B cell (primary cell): ENCODE results near the gene ATXN1. TPM values are rescaled to one million over a fixed set of nuclear protein-coding genes. Genes with fewer than 3 reads are reported as not detected.

Experiments used
- ATAC-seq: fragments of 200-7000 bp; cut with Tn5 transposase; one replicate; pipeline ENCODE4 v1.10.0; 2021; ENCODE audit warnings: low read depth, mild to moderate bottlenecking, moderate number of reproducible peaks, moderate library complexity
- CTCF ChIA-PET: fragments of 350-600 bp; sonication (Branson Sonifier 250); formaldehyde crosslinking; loops from one replicate; lab custom pipeline; 2021; ENCODE audit warnings: antibody characterized with exemption, inconsistent platforms; lab: Charles Lee
- POLR2A ChIA-PET: fragments of 350-600 bp; sonication (Branson Sonifier 250); formaldehyde crosslinking; loops from one replicate; lab custom pipeline; 2021; ENCODE audit warnings: antibody characterized with exemption; lab: Charles Lee
- DNase-seq: peaks from one replicate; pipeline ENCODE4 v3.0.0; 2013
- H2AFZ ChIP-seq: 2 replicates; pipeline ENCODE4 v1.6.1; 2012; ENCODE audit warnings: mild to moderate bottlenecking, low read depth, low read length; ENCODE audit not compliant: insufficient read depth, poor library complexity, severe bottlenecking
- H3K27ac ChIP-seq, 2 donors: 1 replicate in 1 of 2; 2 replicates in 1 of 2; pipeline ENCODE4 v1.5.1; 2012 to 2013; ENCODE audit warnings: low read length in 2 of 2, mild to moderate bottlenecking in 2 of 2, moderate library complexity in 1 of 2
- H3K27me3 ChIP-seq, 4 experiments: fragments of 200-600 bp in 1 of 4; sonication (generic) in 1 of 4; replicated peaks in 1 of 4; 1 replicate in 2 of 4; 2 replicates in 2 of 4; pipeline versions ENCODE4 v1.6.1 to v1.7.0; 2013 to 2016; ENCODE audit warnings: low read length in 3 of 4, mild to moderate bottlenecking in 2 of 4, mixed read lengths in 1 of 4, moderate library complexity in 1 of 4; ENCODE audit not compliant: insufficient read depth in 4 of 4, control insufficient read depth in 3 of 4; ENCODE audit errors: control extremely low read depth in 1 of 4
- H3K36me3 ChIP-seq, 2 experiments: replicated peaks in 1 of 2; 1 replicate in 1 of 2; 2 replicates in 1 of 2; pipeline versions ENCODE4 v1.6.1 to v1.7.1; 2013; ENCODE audit warnings: low read length in 1 of 2; ENCODE audit not compliant: insufficient read depth in 2 of 2, control insufficient read depth in 1 of 2; ENCODE audit errors: control extremely low read depth in 1 of 2, extremely low read depth in 1 of 2
- H3K4me1 ChIP-seq, 2 donors: fragments of 200-600 bp in 1 of 2; sonication (generic) in 1 of 2; 1 replicate in 1 of 2; 2 replicates in 1 of 2; pipeline versions ENCODE4 v1.5.1 to v1.6.1; 2013 to 2017; ENCODE audit warnings: low read length in 2 of 2; ENCODE audit not compliant: control insufficient read depth in 2 of 2, insufficient read depth in 2 of 2
- H3K4me2 ChIP-seq: replicated peaks from 2 replicates; pipeline ENCODE3; 2012; ENCODE audit warnings: mild to moderate bottlenecking, low read depth, low read length; ENCODE audit not compliant: poor library complexity, severe bottlenecking
- H3K4me3 ChIP-seq, 5 experiments: fragments of 200-600 bp in 1 of 5; sonication (generic) in 1 of 5; 1 replicate in 3 of 5; 2 replicates in 2 of 5; pipeline versions ENCODE4 v1.5.1 to v1.7.0; 2011 to 2016; ENCODE audit warnings: low read length in 4 of 5, mild to moderate bottlenecking in 4 of 5, low read depth in 2 of 5, control low read depth in 1 of 5, moderate library complexity in 1 of 5; ENCODE audit not compliant: insufficient read depth in 1 of 5; ENCODE audit errors: control extremely low read depth in 1 of 5, extremely low read depth in 1 of 5
- H3K79me2 ChIP-seq: fragments of 200-600 bp; sonication (generic); one replicate; pipeline ENCODE4 v1.6.0; 2016; ENCODE audit warnings: low read length; ENCODE audit not compliant: control insufficient read depth, insufficient read depth
- H3K9ac ChIP-seq: fragments of 200-600 bp; sonication (generic); 2 replicates; pipeline ENCODE4 v1.6.1; 2017; ENCODE audit warnings: mild to moderate bottlenecking, low read length, moderate library complexity
- H3K9me3 ChIP-seq, 3 donors: one replicate each; pipeline versions ENCODE4 v1.6.1 to v1.7.1; 2013; ENCODE audit warnings: low read length in 2 of 3; ENCODE audit not compliant: control insufficient read depth in 2 of 3, insufficient read depth in 1 of 3; ENCODE audit errors: control extremely low read depth in 1 of 3
- H4K20me1 ChIP-seq: 2 replicates; pipeline ENCODE4 v1.6.0; 2012; ENCODE audit warnings: mild to moderate bottlenecking, low read length; ENCODE audit not compliant: insufficient read depth, control insufficient read depth, poor library complexity, severe bottlenecking
- H3K27ac Mint-ChIP-seq: one replicate; pipeline ENCODE4 v1.8.0; 2021; ENCODE audit warnings: mixed read lengths
- H3K27me3 Mint-ChIP-seq: one replicate; pipeline ENCODE4 v1.8.0; 2021; ENCODE audit warnings: mixed read lengths
- H3K4me1 Mint-ChIP-seq: one replicate; pipeline ENCODE4 v1.8.0; 2021; ENCODE audit warnings: mixed read lengths
- H3K4me3 Mint-ChIP-seq: one replicate; pipeline ENCODE4 v1.8.0; 2021; ENCODE audit warnings: mixed read lengths
- H3K9me3 Mint-ChIP-seq: one replicate; pipeline ENCODE4 v1.8.0; 2022; ENCODE audit warnings: mixed read lengths; ENCODE audit not compliant: insufficient read depth
- EZH2 ChIP-seq: IDR thresholded peaks from 2 replicates; pipeline ENCODE4 v1.6.1; 2012; ENCODE audit warnings: borderline replicate concordance, low read depth, mild to moderate bottlenecking, moderate library complexity, low read length; ENCODE audit not compliant: insufficient read depth, poor library complexity, severe bottlenecking
- WGBS: methylation state at CpG from one replicate; pipeline ENCODE4 v1.1.5; 2013; ENCODE audit warnings: missing lambda C conversion rate; ENCODE audit not compliant: insufficient coverage; 5-methylcytosine and 5-hydroxymethylcytosine counted together
- intact Hi-C: fragments of 100-400 bp; cut with micrococcal nuclease; formaldehyde crosslinking; loops from one replicate; pipeline ENCODE4 v1.10.0; 2022
- polyA plus RNA-seq: library from polyadenylated mRNA; depleted of rRNA; stranded (reverse); fragments of >200 nt; gene quantifications from 2 replicates; pipeline ENCODE4 v1.2.3, GENCODE V29; 2012
- total RNA-seq, 2 donors: library from RNA; stranded (reverse); fragments of 120-200 nt in 1 of 2; gene quantifications; 1 replicate in 1 of 2; 2 replicates in 1 of 2; pipeline versions ENCODE4 v1.2.3 to v1.2.4, GENCODE V29; 2013 to 2022
- TF ChIP-seq, protein P1 (sequence below): fragments of 200-600 bp; IDR thresholded peaks from one replicate; pipeline ENCODE4 v1.8.0; 2022; ENCODE audit warnings: antibody characterized with exemption, mild to moderate bottlenecking

The ATXN1 gene
- total and polyA plus RNA-seq, 2 donors (not counting 1 experiment from before 2014, with no cell fraction given): 5.7 to 63.8 TPM

DNA sequence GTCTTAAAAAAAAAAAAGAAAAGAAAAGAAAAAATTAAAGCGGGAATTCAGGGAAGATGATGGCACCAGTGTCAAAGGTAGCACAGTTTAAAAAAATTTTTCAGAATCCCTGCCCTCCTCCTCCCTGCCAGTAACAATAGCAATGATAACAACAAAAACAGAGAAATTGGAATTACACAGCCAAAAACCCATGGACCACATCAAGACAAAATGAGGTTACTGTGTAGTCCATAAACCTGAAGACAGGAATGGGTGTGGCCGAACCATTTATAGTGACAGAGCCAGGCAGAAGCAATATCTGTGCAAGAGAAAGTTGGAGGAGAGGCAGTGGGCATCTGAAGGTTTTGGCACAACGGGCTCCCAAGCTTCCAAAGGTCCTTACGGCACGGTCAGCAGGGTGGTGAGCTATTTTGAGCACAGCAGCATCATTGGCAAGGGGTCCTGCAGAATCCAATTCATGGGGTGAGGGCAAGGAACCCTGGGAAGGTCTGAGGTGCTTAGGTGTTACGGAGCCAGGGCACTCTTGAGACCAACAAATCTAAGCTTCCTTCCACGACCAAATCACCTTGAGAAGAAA, 320.5 kb downstream of the ATXN1 start:
- H3K4me1 ChIP-seq: no peaks in the 10 kb centered on the region
- H3K36me3 ChIP-seq: no peaks in the 10 kb centered on the region
- no peaks in the 10 kb centered on the region for H3K27me3 ChIP-seq
- no peak for ATAC-seq
- intact Hi-C loops: no loop called here
- H3K27ac Mint-ChIP-seq: no peak overlapping the region
- 97% methylated on average over 4 of the region's 7 CpGs for WGBS
- no peaks in the 10 kb centered on the region for H3K79me2 ChIP-seq
- POLR2A ChIA-PET: no interaction called here
- no peaks in the 10 kb centered on the region for H3K27me3 Mint-ChIP-seq
- H3K4me3 Mint-ChIP-seq: no peak overlapping the region
- no peak overlapping the region for H3K27ac ChIP-seq
- CTCF ChIA-PET: no interaction called here
- TF ChIP-seq EZH2: no peak
- H3K4me1 Mint-ChIP-seq: peaks cover 11% of the 10 kb centered on the region
- no peak overlapping the region for H3K4me3 ChIP-seq
- H3K4me2 ChIP-seq: no peak overlapping the region
- no peaks in the 10 kb centered on the region for H3K9me3 ChIP-seq
- H3K9me3 Mint-ChIP-seq: no peaks in the 10 kb centered on the region
- no peak overlapping the region for H2AFZ ChIP-seq
- no peak overlapping the region for H3K9ac ChIP-seq
- H4K20me1 ChIP-seq: no peaks in the 10 kb centered on the region
- no peak for DNase-seq

DNA sequence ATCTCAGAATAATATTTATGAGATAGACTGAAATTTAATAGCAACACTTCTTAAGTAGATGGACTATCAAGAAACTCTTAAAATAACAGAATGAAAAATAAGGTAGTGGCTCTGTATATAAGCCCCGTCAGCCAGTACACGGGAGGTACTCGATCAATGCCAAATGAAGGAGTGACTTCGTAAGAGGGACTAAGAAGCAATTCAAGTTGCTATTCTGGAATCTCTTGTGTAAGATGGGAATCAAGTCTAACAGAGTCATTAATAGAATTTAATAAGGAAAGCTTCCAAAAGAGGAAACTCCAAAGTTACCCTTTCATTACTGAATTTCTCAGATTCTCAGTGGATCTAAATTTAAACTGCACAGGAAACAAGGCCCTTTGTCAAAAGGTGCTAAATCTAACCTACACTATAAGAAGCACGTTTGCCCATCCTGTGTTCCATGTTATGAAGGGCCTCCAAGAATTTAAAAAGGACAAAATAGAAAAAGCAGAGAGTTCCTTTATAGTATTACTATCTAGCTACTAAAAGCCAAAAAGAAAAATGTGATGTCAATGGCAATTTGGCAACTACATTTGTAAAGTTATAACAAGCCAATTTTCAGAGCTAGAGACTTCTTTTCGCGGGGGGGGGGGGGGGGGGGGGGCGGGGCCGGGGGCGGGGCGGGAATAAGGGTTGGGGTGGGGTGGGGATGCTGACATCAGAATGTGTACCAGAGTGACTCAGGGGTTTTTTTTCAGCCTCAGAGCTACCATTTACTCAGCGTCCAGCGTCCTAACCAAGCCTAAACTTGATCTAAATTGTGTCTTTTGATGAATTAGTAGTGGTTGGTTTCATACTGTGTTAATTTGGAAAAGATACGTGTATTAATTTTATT, 322.3 kb downstream of the ATXN1 start:
- Histone ChIP-seq H3K4me1 (no peaks in the 10 kb centered on the region), H4K20me1 (no peaks in the 10 kb centered on the region), H3K27ac (no peak overlapping the region), H3K9me3 (no peaks in the 10 kb centered on the region), H3K4me3 (no peak overlapping the region), H3K36me3 (no peaks in the 10 kb centered on the region), H3K27me3 (no peaks in the 10 kb centered on the region), H3K4me2 (no peak overlapping the region), H3K79me2 (no peaks in the 10 kb centered on the region), H3K9ac (no peak overlapping the region), H2AFZ (no peak overlapping the region)
- H3K4me1 Mint-ChIP-seq: peaks cover 11% of the 10 kb centered on the region
- DNase-seq (no peak), ATAC-seq (no peak)
- H3K9me3 Mint-ChIP-seq: no peaks in the 10 kb centered on the region
- no CpG with 5 or more reads among the region's 14 CpGs for WGBS
- H3K27ac Mint-ChIP-seq: no peak overlapping the region
- intact Hi-C loops: no loop called here
- ChIA-PET POLR2A (interaction anchor here (1.0 kb wide), 1 partner anchor 1267 kb away, joined by 3 read pairs; no protein-coding TSS in a partner anchor), CTCF (interaction anchor here (0.6 to 1.3 kb wide), 3 partner anchors 18 to 73 kb away, joined by 3 to 4 read pairs (median 3); no protein-coding TSS in a partner anchor)
- H3K4me3 Mint-ChIP-seq: no peak overlapping the region
- TF ChIP-seq, protein P1, sequence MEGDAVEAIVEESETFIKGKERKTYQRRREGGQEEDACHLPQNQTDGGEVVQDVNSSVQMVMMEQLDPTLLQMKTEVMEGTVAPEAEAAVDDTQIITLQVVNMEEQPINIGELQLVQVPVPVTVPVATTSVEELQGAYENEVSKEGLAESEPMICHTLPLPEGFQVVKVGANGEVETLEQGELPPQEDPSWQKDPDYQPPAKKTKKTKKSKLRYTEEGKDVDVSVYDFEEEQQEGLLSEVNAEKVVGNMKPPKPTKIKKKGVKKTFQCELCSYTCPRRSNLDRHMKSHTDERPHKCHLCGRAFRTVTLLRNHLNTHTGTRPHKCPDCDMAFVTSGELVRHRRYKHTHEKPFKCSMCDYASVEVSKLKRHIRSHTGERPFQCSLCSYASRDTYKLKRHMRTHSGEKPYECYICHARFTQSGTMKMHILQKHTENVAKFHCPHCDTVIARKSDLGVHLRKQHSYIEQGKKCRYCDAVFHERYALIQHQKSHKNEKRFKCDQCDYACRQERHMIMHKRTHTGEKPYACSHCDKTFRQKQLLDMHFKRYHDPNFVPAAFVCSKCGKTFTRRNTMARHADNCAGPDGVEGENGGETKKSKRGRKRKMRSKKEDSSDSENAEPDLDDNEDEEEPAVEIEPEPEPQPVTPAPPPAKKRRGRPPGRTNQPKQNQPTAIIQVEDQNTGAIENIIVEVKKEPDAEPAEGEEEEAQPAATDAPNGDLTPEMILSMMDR: no peak
- no peak for TF ChIP-seq EZH2
- no peaks in the 10 kb centered on the region for H3K27me3 Mint-ChIP-seq
